A549 (cell line): Measurements from ENCODE around the gene SLC39A13.

Experiments
- BHLHE40 ChIP-seq: IDR thresholded peaks from 2 replicates; pipeline ENCODE4 v1.6.1; 2012; ENCODE audit warnings: low read depth, low read length, inconsistent platforms
- CBX8 ChIP-seq: fragments of 200-600 bp; sonication (generic); IDR thresholded peaks from 2 replicates; pipeline ENCODE4 v1.6.1; 2016
- CHD2 ChIP-seq: fragments of 150-350 bp; IDR thresholded peaks from 2 replicates; pipeline ENCODE4 v1.6.1; 2014; ENCODE audit warnings: low read length; ENCODE audit not compliant: partially characterized antibody
- ESRRA ChIP-seq: fragments of 150-350 bp; IDR thresholded peaks from 2 replicates; pipeline ENCODE4 v1.6.1; 2014; ENCODE audit warnings: mild to moderate bottlenecking, low read length, borderline replicate concordance
- MAFK ChIP-seq: fragments of 450-650 bp; IDR thresholded peaks from 2 replicates; pipeline ENCODE4 v1.6.1; 2014; ENCODE audit not compliant: partially characterized antibody
- POLR2A ChIP-seq: IDR thresholded peaks from 2 replicates; pipeline ENCODE4 v1.6.1; 2012; ENCODE audit warnings: mild to moderate bottlenecking, low read length
- RCOR1 ChIP-seq: fragments of 150-350 bp; IDR thresholded peaks from 2 replicates; pipeline ENCODE4 v1.6.1; 2014; ENCODE audit warnings: antibody characterized with exemption, low read length, low read depth
- TF ChIP-seq, protein P1 (sequence below): fragments of >200 bp; sonication (Bioruptor Twin); formaldehyde crosslinking; IDR thresholded peaks from 3 replicates; pipeline ENCODE4 v1.5.1; 2016

DNA sequence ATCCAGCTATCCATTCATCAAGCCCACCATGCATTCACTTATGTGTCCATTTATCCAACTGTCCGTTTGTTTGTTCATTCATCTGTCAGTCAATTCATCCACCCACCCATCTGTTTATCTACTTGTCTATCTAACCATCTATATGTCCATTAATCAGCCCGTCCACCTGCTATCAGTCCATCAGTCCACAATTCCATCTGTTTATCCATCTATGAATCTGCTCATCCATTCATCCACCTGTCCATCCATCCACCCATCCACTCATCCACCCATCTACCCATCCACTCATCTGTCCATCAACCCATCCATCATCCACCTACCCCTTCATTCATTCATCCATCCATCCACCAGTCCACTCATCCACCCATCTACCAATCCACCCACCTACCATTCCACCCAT is 29.1 kb upstream of the SLC39A13 start:
- TF ChIP-seq, protein P1, sequence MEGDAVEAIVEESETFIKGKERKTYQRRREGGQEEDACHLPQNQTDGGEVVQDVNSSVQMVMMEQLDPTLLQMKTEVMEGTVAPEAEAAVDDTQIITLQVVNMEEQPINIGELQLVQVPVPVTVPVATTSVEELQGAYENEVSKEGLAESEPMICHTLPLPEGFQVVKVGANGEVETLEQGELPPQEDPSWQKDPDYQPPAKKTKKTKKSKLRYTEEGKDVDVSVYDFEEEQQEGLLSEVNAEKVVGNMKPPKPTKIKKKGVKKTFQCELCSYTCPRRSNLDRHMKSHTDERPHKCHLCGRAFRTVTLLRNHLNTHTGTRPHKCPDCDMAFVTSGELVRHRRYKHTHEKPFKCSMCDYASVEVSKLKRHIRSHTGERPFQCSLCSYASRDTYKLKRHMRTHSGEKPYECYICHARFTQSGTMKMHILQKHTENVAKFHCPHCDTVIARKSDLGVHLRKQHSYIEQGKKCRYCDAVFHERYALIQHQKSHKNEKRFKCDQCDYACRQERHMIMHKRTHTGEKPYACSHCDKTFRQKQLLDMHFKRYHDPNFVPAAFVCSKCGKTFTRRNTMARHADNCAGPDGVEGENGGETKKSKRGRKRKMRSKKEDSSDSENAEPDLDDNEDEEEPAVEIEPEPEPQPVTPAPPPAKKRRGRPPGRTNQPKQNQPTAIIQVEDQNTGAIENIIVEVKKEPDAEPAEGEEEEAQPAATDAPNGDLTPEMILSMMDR, result no peak
- TF ChIP-seq ESRRA (no peak), RCOR1 (no peak), BHLHE40 (no peak), POLR2A (no peak), CHD2 (no peak), CBX8 (no peak), MAFK (no peak)
